ENCODE data around the gene CLP1.
"Not testable (repeated sequence)": the region's sequence is repeated elsewhere in the genome, so short reads cannot be mapped to it uniquely, and the experiment has no call there.

CLP1 gene

GRCh38 chr11:57667117-57667735 lies 9.7 kb downstream of the CLP1 start:
- peak; percentile 96 for DNase-seq (ENCODE audit: low read depth)

- DNase-seq (ENCODE audit: low read depth) = peak; percentile 100
Measured at GRCh38 chr11:57667736-57668433, 10.3 kb downstream of the CLP1 start, which contains the start of gene ZDHHC5. Gene ZDHHC5 (plus strand): TSS chr11:57668114. CDS start chr11:57673091, 4,977 bp downstream.

GRCh38 chr11:57668434-57668782 lies 10.8 kb downstream of the CLP1 start:
- peak; percentile 32 for DNase-seq (ENCODE audit: low read depth)

- no peak for DNase-seq (ENCODE audit: low read depth)
Measured at GRCh38 chr11:57674251-57674650, 16.7 kb downstream of the CLP1 start.

GRCh38 chr11:57675176-57675941 lies 17.8 kb downstream of the CLP1 start:
- DNase-seq (ENCODE audit: low read depth) = no peak

GRCh38 chr11:57679396-57679795 lies 21.8 kb downstream of the CLP1 start:
- no peak for DNase-seq (ENCODE audit: low read depth)

- no peak for DNase-seq (ENCODE audit: low read depth)
Measured at GRCh38 chr11:57680552-57680874, 23.0 kb downstream of the CLP1 start.

GRCh38 chr11:57681168-57681567 lies 23.6 kb downstream of the CLP1 start:
- no peak for DNase-seq (ENCODE audit: low read depth)

- DNase-seq (ENCODE audit: low read depth) = not testable (repeated sequence)
Measured at GRCh38 chr11:57690474-57690873, 32.9 kb downstream of the CLP1 start.

- no peak for DNase-seq (ENCODE audit: low read depth)
Measured at GRCh38 chr11:57698843-57699365, 41.3 kb downstream of the CLP1 start.

- DNase-seq (ENCODE audit: low read depth) = no peak
Measured at GRCh38 chr11:57699813-57700212, 42.3 kb downstream of the CLP1 start.

- no peak for DNase-seq (ENCODE audit: low read depth)
Measured at GRCh38 chr11:57700425-57700824, 42.9 kb downstream of the CLP1 start.

GRCh38 chr11:57703341-57703740 lies 45.8 kb downstream of the CLP1 start:
- no peak for DNase-seq (ENCODE audit: low read depth)

- no peak for DNase-seq (ENCODE audit: low read depth)
Measured at GRCh38 chr11:57704932-57705331, 47.4 kb downstream of the CLP1 start.

- not testable (repeated sequence) for DNase-seq (ENCODE audit: low read depth)
Measured at GRCh38 chr11:57705432-57705831, 47.9 kb downstream of the CLP1 start.

- no peak for DNase-seq (ENCODE audit: low read depth)
Measured at GRCh38 chr11:57709802-57710367, 52.3 kb downstream of the CLP1 start.
